Activated gamma-delta T cell treated with anti-CD3 and anti-CD28 coated beads, Interleukin-2, amount 50 U/mL, for 16 hours (primary cell): ENCODE measurements around the gene NFIX.

Experiments used
- DNase-seq: peaks from one replicate; pipeline ENCODE4 v3.0.0-alpha.2; 2020; ENCODE audit warnings: low read depth

NFIX gene

DNA sequence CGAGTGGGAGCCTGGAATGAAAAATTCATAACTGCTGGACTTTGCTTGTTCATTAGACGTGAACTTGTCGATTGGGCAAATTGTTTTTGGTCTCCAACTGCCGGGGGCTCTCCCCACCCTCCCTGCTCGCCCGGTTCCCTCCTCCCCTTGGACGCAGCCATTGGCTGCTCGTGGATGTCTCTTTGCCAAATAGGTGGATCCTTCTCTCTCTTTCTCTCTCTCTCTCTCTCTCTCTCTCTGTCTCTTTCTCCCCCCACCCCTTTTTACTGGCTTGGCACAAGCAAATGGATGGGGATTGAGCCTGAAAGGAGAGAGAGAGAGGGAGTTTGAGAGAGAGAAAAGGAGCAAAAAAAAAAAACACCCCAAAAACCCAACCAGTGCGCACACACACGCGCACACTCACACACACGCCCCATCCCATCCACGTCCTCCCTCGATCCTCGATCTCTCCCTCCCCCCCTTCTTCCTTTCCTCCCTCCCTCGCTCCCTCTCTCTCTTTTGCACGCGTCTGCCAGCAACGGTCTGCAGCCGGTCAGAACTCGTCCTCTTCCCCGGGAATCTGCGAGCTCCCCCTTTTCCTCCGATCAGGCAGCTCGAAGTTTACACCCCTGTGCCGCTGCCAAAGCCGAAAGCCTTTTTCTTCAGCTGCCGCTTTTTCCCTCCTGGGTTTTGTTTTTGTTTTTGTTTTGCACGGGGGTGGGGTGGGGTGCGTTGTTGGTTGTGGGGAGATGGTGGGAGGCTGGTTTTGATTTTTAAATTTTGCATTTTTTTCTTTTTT lies 27.8 kb downstream of the NFIX start:
- no peak for DNase-seq

DNA sequence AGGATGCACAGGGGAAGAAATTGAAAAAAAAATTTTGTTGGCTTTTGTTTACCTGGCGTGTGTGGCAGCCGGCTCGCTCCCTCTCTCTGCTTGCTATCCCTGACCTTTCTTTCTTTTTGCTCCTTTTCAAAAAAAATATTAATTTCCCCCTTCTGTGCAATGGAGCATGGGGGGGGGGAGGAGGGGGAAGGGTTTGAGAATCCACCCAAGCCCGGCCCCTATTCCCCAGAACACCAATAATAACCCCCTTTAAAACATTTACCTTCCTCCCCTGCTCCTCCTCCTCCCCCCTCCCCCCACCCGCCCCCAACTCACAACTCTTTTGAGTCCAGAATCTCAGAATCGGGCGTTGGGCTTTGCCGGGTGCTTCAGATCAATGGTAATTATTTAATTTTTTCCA lies 28.4 kb downstream of the NFIX start:
- no peak for DNase-seq

DNA sequence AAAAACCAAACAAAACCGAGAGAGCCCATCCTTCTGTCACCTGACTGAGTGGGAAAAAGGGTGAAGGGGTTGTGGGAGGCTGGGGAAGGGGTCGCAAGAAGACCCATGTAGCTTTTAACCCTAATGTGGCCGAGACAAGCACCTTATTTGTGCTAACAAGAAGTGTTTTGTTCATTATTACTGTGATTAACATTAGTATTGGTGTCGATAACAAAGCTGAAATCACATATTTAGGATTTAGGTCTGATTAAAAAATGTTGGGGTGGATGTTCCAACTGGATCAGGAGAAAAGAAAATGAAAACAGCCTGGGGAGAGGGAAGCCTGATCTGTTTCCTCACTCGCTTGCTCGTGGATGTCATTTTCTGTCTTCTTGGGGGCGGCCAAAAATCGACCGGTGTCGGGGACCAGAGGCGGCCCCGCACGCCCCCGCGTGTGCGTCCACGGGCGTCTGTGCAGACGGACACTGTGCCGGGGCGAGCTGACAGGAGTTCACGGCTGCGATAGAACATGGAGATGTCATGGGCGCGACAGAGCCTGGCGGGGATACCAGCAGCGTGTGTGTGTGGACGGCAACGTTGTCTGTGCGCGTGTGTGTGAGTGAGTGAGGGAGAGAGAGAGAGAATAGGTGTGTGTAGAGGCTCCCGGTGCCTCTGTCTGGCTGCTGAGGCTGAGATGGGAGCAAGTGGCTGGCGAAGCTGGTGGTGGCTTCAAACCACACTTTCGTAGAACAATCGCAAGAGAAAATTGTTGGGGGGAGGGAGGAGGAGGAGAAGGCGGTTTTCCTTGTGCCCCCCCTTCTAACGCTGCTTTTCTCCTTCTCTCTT lies 29.1 kb downstream of the NFIX start:
- no peak for DNase-seq

DNA sequence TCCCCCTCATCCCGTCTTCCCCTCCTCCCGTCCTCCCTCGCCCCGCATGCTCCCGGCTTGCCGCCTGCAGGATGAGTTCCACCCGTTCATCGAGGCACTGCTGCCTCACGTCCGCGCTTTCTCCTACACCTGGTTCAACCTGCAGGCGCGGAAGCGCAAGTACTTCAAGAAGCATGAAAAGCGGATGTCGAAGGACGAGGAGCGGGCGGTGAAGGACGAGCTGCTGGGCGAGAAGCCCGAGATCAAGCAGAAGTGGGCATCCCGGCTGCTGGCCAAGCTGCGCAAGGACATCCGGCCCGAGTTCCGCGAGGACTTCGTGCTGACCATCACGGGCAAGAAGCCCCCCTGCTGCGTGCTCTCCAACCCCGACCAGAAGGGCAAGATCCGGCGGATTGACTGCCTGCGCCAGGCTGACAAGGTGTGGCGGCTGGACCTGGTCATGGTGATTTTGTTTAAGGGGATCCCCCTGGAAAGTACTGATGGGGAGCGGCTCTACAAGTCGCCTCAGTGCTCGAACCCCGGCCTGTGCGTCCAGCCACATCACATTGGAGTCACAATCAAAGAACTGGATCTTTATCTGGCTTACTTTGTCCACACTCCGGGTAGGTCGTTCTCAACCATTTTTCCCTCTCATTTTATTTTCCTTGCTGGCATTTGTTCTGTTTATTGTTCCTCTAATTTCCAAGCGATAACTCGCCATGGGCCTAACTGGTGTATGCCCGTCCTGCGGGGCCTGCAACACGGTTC lies 29.8 kb downstream of the NFIX start:
- DNase-seq = no peak

DNA sequence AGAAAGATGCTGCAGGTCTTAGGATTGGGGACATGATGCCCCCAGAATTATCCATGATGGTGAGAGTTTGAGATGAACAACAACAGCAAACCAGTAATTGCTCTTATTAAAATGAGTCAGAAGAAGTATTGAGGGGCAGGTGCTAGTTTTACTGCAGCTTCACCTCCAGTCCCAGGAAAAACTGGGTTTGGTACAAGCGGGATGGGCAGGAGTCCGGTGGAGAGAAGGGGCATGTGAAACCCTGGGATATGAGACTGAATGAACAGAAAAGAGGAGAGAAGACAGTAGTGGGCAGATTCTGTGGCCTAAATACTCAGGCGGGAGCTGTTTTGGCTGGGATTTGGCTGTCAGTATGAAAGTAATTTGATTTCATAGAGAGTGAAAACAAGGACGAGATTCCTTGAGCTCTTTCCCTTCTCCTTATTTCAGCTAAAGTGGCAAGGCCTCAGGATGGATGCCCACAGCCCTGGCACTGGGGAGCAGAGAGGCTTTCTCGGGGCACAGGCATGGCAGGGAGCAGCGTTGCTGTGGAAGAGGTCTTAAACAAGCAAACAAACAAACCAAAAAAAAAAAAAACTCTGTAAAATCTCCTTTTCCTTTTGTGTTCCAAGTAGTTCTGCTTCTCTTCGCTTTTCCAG lies 30.7 kb downstream of the NFIX start:
- no peak for DNase-seq

DNA sequence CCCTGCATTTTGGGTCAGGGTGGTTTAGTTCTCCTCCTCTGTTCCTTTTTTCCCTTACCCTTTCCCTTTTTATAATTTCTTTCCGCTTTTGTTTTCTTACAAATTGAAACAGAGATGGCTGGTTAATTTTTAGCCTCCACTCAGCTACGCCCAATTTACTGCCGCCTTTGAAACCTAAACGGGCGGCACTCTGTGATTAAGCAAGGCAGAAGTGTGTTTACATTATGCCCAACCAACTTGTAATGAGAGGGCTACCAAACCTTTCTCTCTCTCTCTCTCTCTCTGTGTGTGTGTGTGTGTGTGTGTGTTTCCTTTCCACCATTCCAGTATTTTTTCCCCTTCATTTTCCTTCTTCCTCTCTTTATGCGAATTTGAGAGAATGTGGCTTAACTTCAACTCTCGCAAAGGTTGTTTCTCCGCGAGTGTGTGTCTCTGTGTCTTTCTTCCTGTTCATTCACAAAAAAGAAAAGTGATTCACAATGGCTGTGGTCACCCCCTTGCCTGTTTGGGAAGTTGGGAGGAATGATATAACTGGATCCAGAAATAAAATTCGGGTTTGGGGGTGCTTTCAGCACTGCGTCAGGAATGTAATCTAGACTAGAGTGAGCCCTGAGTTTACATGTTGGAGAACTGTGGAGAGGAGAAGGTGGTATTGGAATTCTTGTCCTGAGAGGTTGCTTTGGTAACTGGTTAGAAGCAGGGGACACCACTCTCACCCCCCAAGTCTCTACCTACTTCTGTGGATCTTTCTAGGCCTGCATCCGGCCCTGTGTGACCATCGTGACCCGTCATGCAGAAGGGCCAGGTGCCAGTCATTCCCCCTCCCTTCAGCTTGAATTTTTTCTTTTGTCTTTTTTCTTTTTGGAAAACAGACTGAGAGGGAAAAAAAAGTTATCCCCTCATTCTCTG lies 31.4 kb downstream of the NFIX start:
- no peak for DNase-seq

DNA sequence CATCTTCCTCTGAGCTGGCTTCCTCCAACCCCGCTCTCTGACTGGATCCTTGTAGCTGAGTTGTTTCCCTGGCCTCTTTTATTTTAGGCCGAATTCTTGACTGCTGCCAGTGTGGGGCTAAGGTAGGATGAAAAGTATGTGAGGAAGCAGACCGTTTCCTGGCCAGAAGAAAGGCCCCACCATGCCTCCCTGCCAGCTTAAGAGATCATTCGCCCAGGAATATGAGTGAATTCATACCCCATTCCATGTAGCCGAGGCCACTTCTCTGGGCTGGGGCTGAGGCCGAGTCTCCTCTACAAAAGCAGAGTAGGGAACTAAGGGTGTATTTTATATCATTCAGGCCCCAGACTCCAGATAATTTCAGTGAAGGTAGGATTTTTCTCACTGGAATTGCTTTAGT lies 32.3 kb downstream of the NFIX start:
- no peak for DNase-seq

DNA sequence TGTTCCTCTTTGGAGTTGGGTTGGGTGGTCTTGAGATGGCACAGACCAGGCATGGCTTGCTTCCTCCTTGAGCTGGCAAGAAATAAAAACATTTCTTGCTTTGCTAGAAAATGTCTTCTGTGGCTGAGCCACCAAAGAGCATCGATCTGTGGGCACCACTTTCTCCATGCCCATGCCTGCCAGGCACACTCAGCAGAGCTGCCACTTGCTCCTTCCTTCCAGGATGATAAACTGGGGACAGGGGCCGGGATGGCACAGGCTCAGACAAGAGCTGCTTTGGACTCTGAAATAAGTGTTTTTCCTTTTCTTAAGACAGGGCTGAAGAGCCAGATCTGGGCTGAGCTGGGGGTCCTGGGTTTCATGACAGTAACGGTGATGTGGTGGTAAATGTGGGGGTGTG lies 32.8 kb downstream of the NFIX start:
- DNase-seq = no peak

DNA sequence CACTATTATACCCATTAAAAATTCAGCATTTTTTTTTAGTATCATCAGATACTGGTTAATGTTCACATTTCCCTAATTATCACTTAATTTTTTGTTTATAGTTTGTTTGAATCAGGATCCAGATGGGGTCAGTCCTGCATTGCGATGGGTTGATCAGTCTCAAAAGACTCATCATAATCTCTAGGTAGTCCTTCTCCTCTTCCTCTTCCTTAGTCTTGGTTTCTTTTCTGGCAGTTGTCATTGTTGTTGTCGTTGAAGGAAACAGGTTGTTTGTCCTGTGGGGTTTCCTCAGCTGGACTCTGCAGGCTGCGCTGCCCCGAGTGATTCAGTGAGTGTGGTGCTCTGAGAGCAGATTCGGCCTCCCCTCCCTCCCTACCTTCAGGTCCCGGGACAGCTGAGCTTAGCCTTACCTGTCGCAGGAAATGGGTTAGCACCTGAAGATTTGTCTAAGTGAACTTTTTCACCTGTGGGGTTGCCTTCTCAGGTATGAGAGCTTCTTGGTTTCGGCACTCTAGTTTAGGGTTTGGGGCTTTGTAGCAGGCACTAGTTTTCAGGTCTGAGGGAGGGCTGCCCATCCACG lies 34.1 kb downstream of the NFIX start:
- DNase-seq = no peak

DNA sequence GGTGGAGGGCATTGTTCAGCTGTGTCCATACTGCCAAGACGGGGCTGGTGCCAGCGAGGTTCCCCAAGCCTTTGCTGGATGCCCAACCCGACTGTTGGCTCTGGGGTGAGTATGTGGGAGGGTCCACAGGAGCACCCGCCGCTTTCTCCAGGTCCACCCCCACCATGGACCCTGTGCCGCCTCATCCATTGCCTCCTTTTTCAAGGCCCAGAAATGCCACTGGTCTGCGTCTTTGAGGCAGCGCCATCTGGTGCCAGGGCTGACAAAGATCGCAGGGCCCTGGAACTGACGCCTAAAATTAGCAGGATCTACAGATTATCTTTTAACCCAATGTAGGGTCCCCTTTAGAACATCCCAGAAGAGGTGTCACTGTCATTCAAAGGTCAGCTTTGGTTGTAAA lies 34.6 kb downstream of the NFIX start:
- no peak for DNase-seq

DNA sequence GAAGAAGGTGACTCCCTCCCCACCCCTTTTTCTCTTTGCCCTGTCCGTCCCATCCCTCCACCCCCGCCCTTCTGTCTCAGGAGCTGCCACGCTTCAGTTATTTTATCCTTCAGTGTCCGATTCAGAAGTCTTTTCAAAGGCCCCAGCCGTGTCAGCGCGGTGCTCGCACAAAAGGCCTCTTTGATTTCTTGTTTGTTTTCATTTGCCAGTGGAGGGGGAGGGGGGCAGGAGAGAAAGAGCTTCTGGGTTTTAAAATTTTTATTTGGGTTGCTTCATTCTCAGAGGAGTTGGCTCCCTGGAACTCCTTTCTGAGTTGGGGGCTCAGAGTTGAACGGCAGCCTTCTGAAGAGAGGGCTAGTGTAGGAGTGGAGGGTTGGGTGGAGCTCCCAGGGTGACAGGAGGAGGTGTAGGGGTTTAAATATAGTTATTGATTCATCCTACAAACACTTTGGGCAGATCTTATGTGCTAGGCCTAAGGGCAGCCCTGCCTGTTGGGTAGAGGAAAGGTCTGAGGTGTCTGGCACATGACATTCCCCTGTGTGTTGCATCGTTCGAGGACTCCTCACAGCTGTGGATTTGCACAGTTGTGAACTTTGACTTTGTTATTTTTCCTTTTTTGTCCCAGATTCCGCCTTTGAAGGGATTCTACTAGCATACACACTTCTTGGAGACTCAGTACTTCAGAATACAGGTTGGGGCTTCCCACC lies 36.8 kb downstream of the NFIX start:
- no peak for DNase-seq

DNA sequence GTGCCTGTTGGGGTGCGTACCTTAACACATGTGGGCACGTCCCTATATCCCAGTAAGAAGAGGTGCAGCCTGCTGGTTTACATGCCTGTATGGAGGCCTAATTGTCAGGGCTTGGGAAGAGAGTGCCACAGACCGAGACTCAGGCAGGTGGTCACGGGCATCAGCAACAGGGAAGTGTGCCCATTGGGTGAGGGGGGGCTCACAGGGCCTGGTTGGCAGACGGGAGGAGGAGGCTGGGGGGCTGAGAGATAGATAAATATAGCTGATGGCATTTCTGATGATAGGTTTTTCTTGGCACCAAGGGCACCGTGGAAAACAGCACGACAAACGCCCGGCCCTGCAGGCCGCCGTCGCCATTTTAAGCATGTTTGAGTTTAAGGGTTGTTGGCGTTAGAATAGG lies 37.6 kb downstream of the NFIX start:
- DNase-seq = no peak

DNA sequence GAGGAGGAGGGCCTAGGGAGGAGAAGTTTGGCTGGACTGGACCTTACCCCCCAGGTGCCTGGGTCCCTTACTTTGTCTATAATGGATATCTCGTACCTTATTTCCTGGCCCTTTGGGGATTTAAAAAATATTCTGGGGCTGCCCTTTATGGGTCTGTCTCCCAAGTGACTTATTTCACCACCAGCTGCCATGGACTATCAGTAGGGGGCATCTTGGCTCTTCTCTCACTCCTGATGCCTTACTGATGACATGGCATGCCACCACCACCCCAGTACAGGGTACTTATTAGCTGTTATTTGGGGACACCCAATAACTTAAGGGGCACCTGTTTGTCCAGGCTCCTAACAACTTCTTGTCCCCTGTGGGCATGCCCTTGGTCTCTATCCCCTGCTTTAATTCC lies 38.0 kb downstream of the NFIX start:
- no peak for DNase-seq

DNA sequence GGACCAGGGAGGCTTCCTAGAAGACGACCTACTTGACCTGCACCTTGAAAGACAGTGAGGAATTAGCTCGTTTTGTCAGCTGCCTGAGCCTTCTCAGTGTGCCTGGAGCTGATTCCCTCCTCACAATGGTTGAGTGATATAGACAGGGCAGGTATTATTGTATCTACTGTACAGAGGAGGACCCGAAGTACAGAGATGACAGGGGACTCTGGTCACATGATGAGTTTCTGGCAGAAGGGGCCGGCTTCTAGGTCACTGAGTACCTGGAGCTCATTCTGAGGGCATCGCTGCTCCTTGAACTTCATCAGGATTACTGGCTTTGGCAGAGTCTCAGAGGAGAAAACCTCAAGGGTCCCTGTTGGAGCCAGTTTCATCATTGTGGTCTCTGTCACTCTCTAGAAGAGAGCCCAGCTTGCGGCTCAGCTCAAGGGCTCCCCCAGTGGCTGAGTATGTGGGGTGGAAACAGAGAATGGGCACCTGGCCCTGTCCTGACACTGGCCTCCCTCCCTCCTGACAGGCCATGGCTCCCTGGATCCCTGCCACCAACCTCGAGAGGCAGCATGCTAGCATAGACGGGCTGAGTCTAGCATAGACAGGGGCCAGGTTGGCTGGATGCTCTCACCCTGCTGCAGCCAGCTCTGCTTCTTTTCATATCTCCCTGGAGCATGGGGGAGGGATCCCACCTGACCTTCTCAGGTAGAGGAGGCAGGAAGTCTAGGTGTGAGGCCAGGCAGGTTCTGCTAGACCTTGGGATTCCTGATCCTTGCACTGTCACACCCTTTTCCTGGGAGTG lies 38.7 kb downstream of the NFIX start:
- peak; percentile 22 for DNase-seq

DNA sequence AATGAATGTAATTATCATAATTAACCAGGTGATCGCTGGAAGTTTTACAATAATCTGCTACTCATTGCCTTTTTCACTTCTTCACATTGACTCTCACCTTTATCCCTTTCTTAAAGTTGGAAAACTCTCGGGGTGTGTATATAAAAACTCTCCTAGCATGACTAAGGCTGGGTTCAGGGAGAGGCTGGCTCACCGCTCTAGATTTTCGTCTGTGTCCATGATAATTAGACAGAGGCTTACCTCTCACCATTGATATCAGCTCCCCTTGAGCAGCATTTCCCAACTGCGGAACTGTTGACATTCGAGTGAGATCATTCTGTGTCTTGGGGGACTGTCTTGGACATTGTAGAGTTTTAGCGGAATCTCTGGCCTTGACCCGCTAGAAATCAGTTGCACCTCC lies 39.4 kb downstream of the NFIX start:
- DNase-seq = no peak

DNA sequence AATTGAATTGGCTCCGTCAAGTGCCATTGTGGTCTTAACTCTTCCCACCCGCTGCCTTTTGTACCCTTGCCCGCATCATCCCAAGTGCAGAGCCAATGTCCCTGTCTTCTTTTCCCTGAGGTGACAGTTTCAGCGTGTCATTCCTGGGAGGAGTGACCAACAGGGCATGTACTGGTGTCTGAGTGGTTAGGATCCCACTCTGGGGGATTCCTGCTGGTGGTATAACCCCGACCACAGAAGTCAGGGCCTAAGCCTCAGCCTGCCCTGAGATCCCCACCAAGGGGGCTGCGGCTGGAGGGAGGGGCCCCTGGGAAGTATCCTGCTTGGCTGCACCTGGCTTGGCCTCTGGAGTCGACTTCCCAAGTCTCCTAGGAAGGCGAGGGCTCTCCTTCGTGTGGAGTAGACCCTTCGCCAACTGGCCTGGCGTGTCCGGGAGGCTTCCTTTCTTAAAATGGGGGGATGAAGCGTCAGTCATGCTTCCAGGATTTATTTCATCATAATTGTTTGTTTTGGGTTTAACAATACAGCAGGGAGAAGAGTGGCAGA lies 40.6 kb downstream of the NFIX start:
- DNase-seq = no peak

DNA sequence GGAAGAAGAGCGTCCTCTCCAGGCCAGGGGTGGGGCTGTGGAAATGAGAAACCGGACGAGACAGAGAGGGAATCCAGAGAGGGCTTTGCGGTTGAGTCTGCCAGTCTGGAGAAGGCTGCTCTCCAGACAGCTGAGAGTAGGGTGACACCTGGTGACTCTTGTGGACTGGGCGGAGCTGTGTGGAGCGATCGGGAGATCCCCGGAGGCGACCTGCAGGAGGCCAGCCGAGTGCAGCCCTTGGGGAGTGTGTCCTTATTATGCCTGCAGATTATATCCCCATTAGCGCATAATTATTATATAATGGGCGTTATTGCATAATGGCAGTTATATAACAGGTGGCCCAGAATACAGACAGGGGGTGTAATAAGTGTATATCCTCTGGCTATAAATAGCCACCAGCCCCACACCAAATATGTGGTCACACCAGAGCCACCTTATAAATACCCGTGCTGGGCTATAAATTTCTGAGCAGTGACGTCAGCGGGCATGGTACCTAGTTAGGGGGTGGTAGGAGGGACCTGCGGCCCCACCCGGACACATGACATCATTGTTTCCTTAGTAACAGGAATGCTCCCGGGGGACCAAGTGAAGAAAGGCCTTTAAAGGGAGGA lies 41.2 kb downstream of the NFIX start:
- no peak for DNase-seq

DNA sequence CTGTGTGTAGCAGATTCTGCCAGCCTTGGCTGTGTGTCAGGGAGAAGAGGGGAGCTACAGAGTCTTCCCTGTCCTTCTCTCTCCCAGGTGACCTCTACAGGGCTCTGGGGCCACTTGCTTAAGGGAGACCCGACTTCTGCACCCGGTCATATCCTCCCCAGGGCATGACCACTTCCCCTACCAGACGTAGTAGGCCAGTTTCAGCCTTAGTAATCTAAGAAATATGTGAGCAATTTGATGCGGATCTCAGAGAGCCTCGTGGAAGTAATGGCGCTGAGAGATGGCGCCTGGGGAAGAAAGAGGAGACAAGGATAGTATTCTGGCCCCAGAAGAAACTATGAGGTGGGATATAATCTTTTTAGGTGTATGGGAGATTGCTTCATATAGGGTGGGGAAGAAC lies 41.9 kb downstream of the NFIX start:
- DNase-seq = no peak

DNA sequence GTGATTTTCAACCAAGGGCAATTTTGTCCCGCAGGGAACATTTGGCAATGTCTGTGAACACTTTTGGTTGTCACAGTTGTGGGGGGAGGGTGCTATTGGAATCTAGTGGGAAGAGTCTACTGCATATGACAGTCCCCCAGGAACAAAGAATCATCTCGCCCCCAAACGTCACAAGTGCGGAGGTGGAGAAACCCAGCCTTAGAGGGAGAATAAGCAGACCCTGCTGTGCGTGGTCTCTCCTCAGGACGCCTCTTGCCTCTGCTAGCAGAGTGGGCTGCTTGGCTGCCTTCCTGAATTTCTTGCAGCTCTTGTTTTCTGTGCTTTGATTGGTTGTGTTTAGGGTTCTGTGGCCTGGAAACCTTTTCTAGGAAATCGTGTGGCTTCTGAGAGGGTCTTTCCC lies 42.5 kb downstream of the NFIX start:
- no peak for DNase-seq
